HEK293 (cell line): Measurements from ENCODE around the gene PALM3.
A peak's percentile ranks its signal among the peaks of the same experiment; 100 is the strongest.

Experiments used
- CTCF ChIA-PET: fragments of 350-600 bp; formaldehyde crosslinking; extraction: SDS; loops from one replicate; lab custom pipeline; 2021; ENCODE audit warnings: antibody characterized with exemption; lab: Yijun Ruan, JAX
- POLR2A ChIA-PET: fragments of 300-600 bp; formaldehyde crosslinking; extraction: SDS; loops from one replicate; lab custom pipeline; 2020; ENCODE audit warnings: antibody characterized with exemption, inconsistent platforms; lab: Yijun Ruan, JAX
- H3K27ac ChIP-seq: fragments of 200-500 bp; sonication (Bioruptor generic); 2 replicates; pipeline ENCODE4 v1.5.1; 2014; ENCODE audit warnings: low read depth, low read length, control low read depth, inconsistent platforms; ENCODE audit errors: extremely low read depth
- H3K36me3 ChIP-seq, 2 experiments: fragments of 200-500 bp in 1 of 2; sonication (Bioruptor generic) in 1 of 2; 1 replicate in 1 of 2; 2 replicates in 1 of 2; pipeline ENCODE4 v1.5.1; 2014 to 2017; ENCODE audit warnings: inconsistent platforms in 2 of 2, low read length in 2 of 2; ENCODE audit not compliant: control insufficient read depth in 2 of 2, insufficient read depth in 1 of 2
- H3K4me1 ChIP-seq: fragments of 200-500 bp; sonication (Bioruptor generic); 2 replicates; pipeline ENCODE4 v1.5.1; 2014; ENCODE audit warnings: mild to moderate bottlenecking, low read length, inconsistent platforms; ENCODE audit not compliant: control insufficient read depth, insufficient read depth
- H3K4me3 ChIP-seq: 2 replicates; pipeline ENCODE4 v1.5.1; 2011; ENCODE audit warnings: low read depth, mild to moderate bottlenecking, control low read depth, low read length, moderate library complexity
- H3K9me3 ChIP-seq: fragments of 200-500 bp; sonication (Bioruptor generic); 2 replicates; pipeline ENCODE4 v1.5.1; 2014; ENCODE audit warnings: low read depth, low read length, inconsistent platforms; ENCODE audit not compliant: control insufficient read depth, insufficient read depth
- BCL11A ChIP-seq: fragments of 450-650 bp; formaldehyde crosslinking; IDR thresholded peaks from 2 replicates; pipeline ENCODE4 v1.5.1; 2016; ENCODE audit warnings: low read depth, missing biosample characterization, missing genetic modification characterization
- BCL11B ChIP-seq: fragments of 450-650 bp; formaldehyde crosslinking; IDR thresholded peaks from 2 replicates; pipeline ENCODE4 v1.5.1; 2016; ENCODE audit warnings: low read depth, missing biosample characterization, missing genetic modification characterization
- EGR2 ChIP-seq: fragments of 450-650 bp; formaldehyde crosslinking; IDR thresholded peaks from 2 replicates; pipeline ENCODE4 v1.5.1; 2016; ENCODE audit warnings: low read depth, missing biosample characterization, missing genetic modification characterization
- GLIS1 ChIP-seq: fragments of 450-650 bp; formaldehyde crosslinking; IDR thresholded peaks from 2 replicates; pipeline ENCODE4 v1.5.1; 2016; ENCODE audit warnings: missing biosample characterization, missing genetic modification characterization
- HIC1 ChIP-seq: fragments of 450-650 bp; formaldehyde crosslinking; IDR thresholded peaks from 2 replicates; pipeline ENCODE4 v1.5.1; 2016; ENCODE audit warnings: missing biosample characterization, missing genetic modification characterization
- SP3 ChIP-seq: fragments of 450-650 bp; formaldehyde crosslinking; IDR thresholded peaks from 2 replicates; pipeline ENCODE4 v1.5.1; 2016; ENCODE audit warnings: missing biosample characterization, missing genetic modification characterization
- YY2 ChIP-seq: fragments of 450-650 bp; formaldehyde crosslinking; IDR thresholded peaks from 2 replicates; pipeline ENCODE4 v1.5.1; 2016; ENCODE audit warnings: missing biosample characterization, missing genetic modification characterization
- ZBTB11 ChIP-seq: fragments of 450-650 bp; formaldehyde crosslinking; conservative IDR thresholded peaks from 2 replicates; pipeline ENCODE4 v1.5.1; 2016; ENCODE audit warnings: low read depth, missing biosample characterization, missing genetic modification characterization
- ZBTB17 ChIP-seq: fragments of 450-650 bp; formaldehyde crosslinking; IDR thresholded peaks from 2 replicates; pipeline ENCODE4 v1.5.1; 2016; ENCODE audit warnings: missing biosample characterization, missing genetic modification characterization
- ZBTB48 ChIP-seq: fragments of 450-650 bp; formaldehyde crosslinking; IDR thresholded peaks from 2 replicates; pipeline ENCODE4 v1.5.1; 2016; ENCODE audit warnings: missing biosample characterization, missing genetic modification characterization
- ZBTB7A ChIP-seq: fragments of 450-650 bp; formaldehyde crosslinking; IDR thresholded peaks from 2 replicates; pipeline ENCODE4 v1.5.1; 2016; ENCODE audit warnings: low read depth, missing biosample characterization, missing genetic modification characterization
- ZFHX2 ChIP-seq: fragments of 450-650 bp; formaldehyde crosslinking; conservative IDR thresholded peaks from 2 replicates; pipeline ENCODE4 v1.5.1; 2016; ENCODE audit warnings: missing biosample characterization, missing genetic modification characterization
- ZNF24 ChIP-seq: fragments of 450-650 bp; formaldehyde crosslinking; IDR thresholded peaks from 2 replicates; pipeline ENCODE4 v1.5.1; 2016; ENCODE audit warnings: missing biosample characterization, missing genetic modification characterization
- ZNF394 ChIP-seq: fragments of 450-650 bp; formaldehyde crosslinking; IDR thresholded peaks from 2 replicates; pipeline ENCODE4 v1.5.1; 2016; ENCODE audit warnings: missing biosample characterization, missing genetic modification characterization, mild to moderate bottlenecking, moderate library complexity, borderline replicate concordance
- ZNF510 ChIP-seq: fragments of 450-650 bp; formaldehyde crosslinking; IDR thresholded peaks from 2 replicates; pipeline ENCODE4 v1.5.1; 2018; ENCODE audit warnings: mild to moderate bottlenecking, missing genetic modification characterization, missing biosample characterization; ENCODE audit not compliant: insufficient replicate concordance
- ZNF514 ChIP-seq: fragments of 450-650 bp; formaldehyde crosslinking; IDR thresholded peaks from 2 replicates; pipeline ENCODE4 v1.5.1; 2016; ENCODE audit warnings: missing biosample characterization, missing genetic modification characterization
- ZNF596 ChIP-seq: fragments of 450-650 bp; IDR thresholded peaks from 2 replicates; pipeline ENCODE4 v1.5.0; 2018; ENCODE audit warnings: missing biosample characterization, mild to moderate bottlenecking, missing genetic modification characterization, moderate library complexity
- ZNF629 ChIP-seq: fragments of 450-650 bp; formaldehyde crosslinking; IDR thresholded peaks from 2 replicates; pipeline ENCODE4 v1.5.1; 2017; ENCODE audit warnings: missing biosample characterization, missing genetic modification characterization
- ZSCAN16 ChIP-seq: fragments of 450-650 bp; formaldehyde crosslinking; IDR thresholded peaks from 2 replicates; pipeline ENCODE4 v1.5.1; 2016; ENCODE audit warnings: missing biosample characterization, missing genetic modification characterization

PALM3 gene

DNA sequence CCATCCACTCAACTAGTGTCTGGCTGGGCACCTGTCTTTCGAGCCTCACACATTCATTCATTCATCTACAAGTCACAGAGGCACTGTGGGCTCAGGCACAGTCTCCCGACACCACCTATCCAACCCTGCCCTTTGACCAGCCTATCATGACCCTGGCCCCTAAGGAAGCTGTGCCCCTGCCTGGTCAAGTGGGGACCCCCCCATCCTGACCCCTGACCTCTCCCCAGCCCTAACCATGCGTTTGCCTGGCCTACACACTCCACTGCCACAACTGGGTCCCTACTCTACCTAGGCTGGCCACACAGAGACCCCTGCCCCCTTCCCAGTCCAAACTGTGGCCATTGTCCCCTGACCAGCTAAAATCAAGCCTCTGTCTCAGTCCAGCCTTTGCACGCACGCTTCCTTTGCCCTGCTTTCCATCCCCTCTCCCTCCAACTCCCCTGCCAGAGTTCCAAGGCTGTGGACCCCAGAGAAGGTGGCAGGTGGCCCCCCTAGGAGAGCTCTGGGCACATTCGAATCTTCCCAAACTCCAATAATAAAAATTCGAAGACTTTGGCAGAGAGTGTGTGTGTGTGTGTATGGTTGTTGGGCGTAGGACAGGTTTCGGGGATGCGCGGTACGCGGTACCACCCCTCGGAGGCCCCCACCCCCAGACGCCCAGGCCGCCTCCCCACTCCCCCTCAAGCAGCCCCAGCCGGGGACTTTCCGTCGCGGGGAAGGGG is 30.7 kb downstream of the PALM3 start:
- POLR2A ChIA-PET = interaction anchor here (0.5 to 2.7 kb wide), 10 partner anchors 8 to 71 kb away, joined by 3 to 11 read pairs (median 4); partner anchors contain the start of genes MISP3 and RFX1
- no peaks in the 10 kb centered on the region for H3K36me3 ChIP-seq
- H3K27ac ChIP-seq = no peak overlapping the region
- CTCF ChIA-PET = interaction anchor here (0.6 to 3.9 kb wide), 23 partner anchors 9 to 1063 kb away, joined by 3 to 29 read pairs (median 4); partner anchors contain the start of gene MISP3
- H3K9me3 ChIP-seq = no peaks in the 10 kb centered on the region
- H3K4me1 ChIP-seq = no peaks in the 10 kb centered on the region
- peak overlapping the region; percentile 64 for H3K4me3 ChIP-seq
- peak; percentile 59 for TF ChIP-seq HIC1 (tag by site-specific recombination)
- 0 out of 2 replicates have a peak, but pooled peaks have one; percentile 17 for TF ChIP-seq SP3 (tag by site-specific recombination)
- TF ChIP-seq BCL11B (tag by site-specific recombination) = peak; percentile 98
- peak; percentile 86 for TF ChIP-seq BCL11A
- TF ChIP-seq ZFHX2 (tag by site-specific recombination) = peak; percentile 92; the same call in 1 of the 2 replicates
- no peak for TF ChIP-seq YY2
- peak; percentile 87 for TF ChIP-seq EGR2 (tag by site-specific recombination)
- TF ChIP-seq ZBTB11 (tag by site-specific recombination) = peak; percentile 91
- TF ChIP-seq ZSCAN16 (tag by site-specific recombination) = no peak
- TF ChIP-seq ZNF514 (tag by site-specific recombination) = no peak
- TF ChIP-seq ZNF629 (tag by site-specific recombination) = no peak
- no peak for TF ChIP-seq ZNF596 (tag by site-specific recombination)
- no peak for TF ChIP-seq ZNF394
- TF ChIP-seq ZBTB7A (tag by site-specific recombination) = peak; percentile 76; the same call in 1 of the 2 replicates
- TF ChIP-seq ZBTB48 (tag by site-specific recombination) = peak; percentile 72; the same call in 1 of the 2 replicates

- POLR2A ChIA-PET = no interaction called here
- no peaks in the 10 kb centered on the region for H3K36me3 ChIP-seq
- no peak overlapping the region for H3K4me3 ChIP-seq
- H3K27ac ChIP-seq = no peak overlapping the region
- H3K4me1 ChIP-seq = no peaks in the 10 kb centered on the region
- no peaks in the 10 kb centered on the region for H3K9me3 ChIP-seq
- CTCF ChIA-PET = interaction anchor here (0.5 to 0.7 kb wide), 4 partner anchors 14 to 128 kb away, joined by 3 to 4 read pairs (median 3); no protein-coding TSS in a partner anchor
- TF ChIP-seq ZNF24 (tag by site-specific recombination) (no peak), GLIS1 (tag by site-specific recombination) (no peak), ZNF510 (tag by site-specific recombination) (no peak), ZBTB17 (tag by site-specific recombination) (peak; percentile 70)
- TF ChIP-seq, all 188 proteins: peak for 1
These were observed 33.0 kb downstream of the PALM3 start for GRCh38 chr19:14028901-14029300.
